Gastrocnemius medialis (tissue), 4 donors: Measurements from ENCODE around the gene C3orf52. TPM values are rescaled to one million over a fixed set of nuclear protein-coding genes. Genes with fewer than 3 reads are reported as not detected.

ENCODE experiments used
- ATAC-seq, 2 donors: fragments of 150-250 bp; one replicate each; pipeline ENCODE4 v1.9.1; 2016
- DNase-seq, 2 donors: peaks; one replicate each; pipeline ENCODE4 v3.0.0-alpha.2; 2019
- H3K27ac ChIP-seq, 4 donors: fragments of 200-600 bp; sonication (generic); 1 replicate in 1 of 4; 2 replicates in 3 of 4; pipeline ENCODE4 v1.5.1; 2016 to 2018; ENCODE audit warnings: mild to moderate bottlenecking in 2 of 4, moderate library complexity in 1 of 4
- H3K27me3 ChIP-seq, 3 donors: fragments of 200-600 bp; sonication (generic) in 2 of 3; 1 replicate in 1 of 3; 2 replicates in 2 of 3; pipeline versions ENCODE4 v1.5.1 to v1.6.0; 2016 to 2019; ENCODE audit warnings: mild to moderate bottlenecking in 1 of 3, moderate library complexity in 1 of 3
- H3K36me3 ChIP-seq, 2 donors: fragments of 200-600 bp; sonication (generic) in 1 of 2; one replicate each; pipeline ENCODE4 v1.5.1; 2017 to 2018
- H3K4me1 ChIP-seq, 2 donors: fragments of 200-600 bp; sonication (generic) in 1 of 2; one replicate each; pipeline ENCODE4 v1.5.1; 2016 to 2017; ENCODE audit warnings: mild to moderate bottlenecking in 2 of 2
- H3K4me3 ChIP-seq, 4 donors: fragments of 200-600 bp; sonication (generic) in 3 of 4; 1 replicate in 1 of 4; 2 replicates in 3 of 4; pipeline ENCODE4 v1.5.1; 2016 to 2019; ENCODE audit warnings: mild to moderate bottlenecking in 2 of 4
- H3K9me3 ChIP-seq, 3 donors: fragments of 200-600 bp; sonication (generic) in 2 of 3; 1 replicate in 1 of 3; 2 replicates in 2 of 3; pipeline ENCODE4 v1.5.1; 2016 to 2019
- CTCF ChIP-seq, 5 experiments: fragments of 450-650 bp in 3 of 5; fragments of 200-600 bp in 2 of 5; sonication (generic) in 2 of 5; IDR thresholded peaks in 4 of 5; conservative IDR thresholded peaks in 1 of 5; 1 replicate in 4 of 5; 2 replicates in 1 of 5; pipeline ENCODE4 v1.5.1; 2016 to 2019; ENCODE audit warnings: antibody characterized with exemption in 5 of 5, mild to moderate bottlenecking in 3 of 5, moderate library complexity in 3 of 5
- POLR2A ChIP-seq, 2 donors: fragments of 450-650 bp; IDR thresholded peaks; one replicate each; pipeline ENCODE4 v1.6.1; 2017; ENCODE audit warnings: antibody characterized with exemption in 2 of 2, mild to moderate bottlenecking in 2 of 2, moderate library complexity in 2 of 2
- in situ Hi-C, 4 donors: fragments of 200-750 bp; cut with MboI; loops; one replicate each; pipeline versions ENCODE4 v1.15.0 to v1.8.0; 2017; ENCODE audit warnings: low sequenced_read_pairs in 4 of 4
- intact Hi-C: fragments of 100-400 bp; cut with DNase I; formaldehyde crosslinking; loops from one replicate; pipeline ENCODE4 v1.15.1; 2023; ENCODE audit warnings: low total_unique reads
- total RNA-seq, 4 donors: library from RNA; depleted of rRNA; stranded (reverse); fragments of >200 nt; gene quantifications; one replicate each; pipeline versions ENCODE4 v1.1.0 to v1.2.3, GENCODE V29; 2016

The C3orf52 gene
- total RNA-seq, 4 donors from 2014 or later: 0.39 to 1.1 (median 0.82) TPM

GRCh38 chr3:112043621-112044201 lies 42.5 kb upstream of the C3orf52 start:
- no peak overlapping the region for H3K27ac ChIP-seq
- H3K27me3 ChIP-seq: no peaks in the 10 kb centered on the region
- H3K4me3 ChIP-seq: no peak overlapping the region
- TF ChIP-seq CTCF (IDR thresholded peaks at IDR 0.05 in 4 of 5, conservative IDR thresholded peaks at IDR 0.05 in 1 of 5) (peak; percentile 24 to 76 (median 58)), POLR2A (IDR thresholded peaks at IDR 0.05) (no peak)
- in situ Hi-C loops (no loop called here), intact Hi-C loops (no loop called here)
- H3K4me1 ChIP-seq: peaks cover 0 to 4% of the 10 kb centered on the region in 2 donors
- H3K36me3 ChIP-seq: no peaks in the 10 kb centered on the region
- no peak for DNase-seq
- H3K9me3 ChIP-seq: no peaks in the 10 kb centered on the region
- ATAC-seq: peak; percentile 36 to 70

GRCh38 chr3:112046599-112046998 lies 39.6 kb upstream of the C3orf52 start:
- Histone ChIP-seq H3K9me3 (no peaks in the 10 kb centered on the region), H3K27ac (no peak overlapping the region), H3K4me3 (no peak overlapping the region), H3K4me1 (peaks cover 0 to 4% of the 10 kb centered on the region in 2 donors), H3K27me3 (no peaks in the 10 kb centered on the region), H3K36me3 (no peaks in the 10 kb centered on the region)
- ATAC-seq: no peak
- TF ChIP-seq POLR2A (IDR thresholded peaks at IDR 0.05) (no peak), CTCF (IDR thresholded peaks at IDR 0.05 in 4 of 5, conservative IDR thresholded peaks at IDR 0.05 in 1 of 5) (no peak)
- DNase-seq: no peak
- in situ Hi-C loops: no loop called here
- intact Hi-C loops: no loop called here

- no peaks in the 10 kb centered on the region for H3K36me3 ChIP-seq
- no peak overlapping the region for H3K4me3 ChIP-seq
- ATAC-seq (no peak), DNase-seq (no peak)
- TF ChIP-seq POLR2A (IDR thresholded peaks at IDR 0.05): no peak
- TF ChIP-seq CTCF (IDR thresholded peaks at IDR 0.05 in 4 of 5, conservative IDR thresholded peaks at IDR 0.05 in 1 of 5): no peak
- intact Hi-C loops: no loop called here
- no peaks in the 10 kb centered on the region for H3K27me3 ChIP-seq
- in situ Hi-C loops: no loop called here
- H3K27ac ChIP-seq: no peak overlapping the region
- H3K4me1 ChIP-seq: peaks cover 0 to 4% of the 10 kb centered on the region in 2 donors
- H3K9me3 ChIP-seq: no peaks in the 10 kb centered on the region
Observed at GRCh38 chr3:112047264-112047663, 38.9 kb upstream of the C3orf52 start.

GRCh38 chr3:112048911-112049310 lies 37.3 kb upstream of the C3orf52 start:
- intact Hi-C loops (no loop called here), in situ Hi-C loops (no loop called here)
- Histone ChIP-seq H3K27me3 (no peaks in the 10 kb centered on the region), H3K27ac (no peak overlapping the region), H3K36me3 (no peaks in the 10 kb centered on the region), H3K4me1 (peaks cover 0 to 2% of the 10 kb centered on the region in 2 donors), H3K4me3 (no peak overlapping the region), H3K9me3 (no peaks in the 10 kb centered on the region)
- TF ChIP-seq CTCF (IDR thresholded peaks at IDR 0.05 in 4 of 5, conservative IDR thresholded peaks at IDR 0.05 in 1 of 5) (no peak), POLR2A (IDR thresholded peaks at IDR 0.05) (no peak)
- ATAC-seq: no peak
- no peak for DNase-seq

- Histone ChIP-seq H3K9me3 (no peaks in the 10 kb centered on the region), H3K27me3 (no peaks in the 10 kb centered on the region), H3K27ac (no peak overlapping the region), H3K4me3 (no peak overlapping the region), H3K36me3 (no peaks in the 10 kb centered on the region), H3K4me1 (no peaks in the 10 kb centered on the region)
- ATAC-seq (no peak), DNase-seq (no peak)
- TF ChIP-seq CTCF (IDR thresholded peaks at IDR 0.05 in 4 of 5, conservative IDR thresholded peaks at IDR 0.05 in 1 of 5) (no peak), POLR2A (IDR thresholded peaks at IDR 0.05) (no peak)
- intact Hi-C loops (no loop called here), in situ Hi-C loops (no loop called here)
Observed at GRCh38 chr3:112053229-112053628, 33.0 kb upstream of the C3orf52 start.
